GM12878 (cell line): ENCODE results near the gene CS. TPM values are rescaled to one million over a fixed set of nuclear protein-coding genes. Genes with fewer than 3 reads are reported as not detected.
A peak's percentile ranks its signal among the peaks of the same experiment; 100 is the strongest.

Experiments used
- BACH1 ChIP-seq: fragments of 450-650 bp; IDR thresholded peaks from 2 replicates; pipeline ENCODE4 v1.6.1; 2017; ENCODE audit warnings: mild to moderate bottlenecking, borderline replicate concordance
- CBX3 ChIP-seq: fragments of 200-600 bp; sonication (generic); IDR thresholded peaks from 2 replicates; pipeline ENCODE4 v1.6.1; 2016; ENCODE audit warnings: low read depth, borderline replicate concordance
- CREB1 ChIP-seq: IDR thresholded peaks from 2 replicates; pipeline ENCODE4 v1.6.1; 2012; ENCODE audit warnings: low read depth, mild to moderate bottlenecking, inconsistent platforms
- CTCF ChIP-seq, 3 experiments: IDR thresholded peaks in 2 of 3; conservative IDR thresholded peaks in 1 of 3; 2 replicates each; pipeline ENCODE4 v1.5.1; 2011; ENCODE audit warnings: low read depth in 3 of 3, low read length in 3 of 3, mild to moderate bottlenecking in 3 of 3, control low read depth in 2 of 3, moderate library complexity in 2 of 3, inconsistent platforms in 1 of 3, mixed read lengths in 1 of 3; ENCODE audit not compliant: control insufficient read depth in 2 of 3, insufficient read depth in 1 of 3; ENCODE audit errors: extremely low read depth in 1 of 3
- CUX1 ChIP-seq: IDR thresholded peaks from 2 replicates; pipeline ENCODE4 v1.6.1; 2012; ENCODE audit warnings: improper control_type of control experiment, low read depth, low read length; ENCODE audit not compliant: insufficient replicate concordance
- RCOR1 ChIP-seq: conservative IDR thresholded peaks from 2 replicates; pipeline ENCODE4 v1.6.1; 2012; ENCODE audit warnings: low read depth, low read length, improper control_type of control experiment
- RELA ChIP-seq: fragments of 450-650 bp; IDR thresholded peaks from 2 replicates; pipeline ENCODE4 v1.8.0; 2014; ENCODE audit warnings: borderline replicate concordance; ENCODE audit not compliant: partially characterized antibody
- SREBF2 ChIP-seq: IDR thresholded peaks from 2 replicates; pipeline ENCODE4 v1.6.1; 2012; ENCODE audit warnings: mild to moderate bottlenecking, low read length
- SUPT20H ChIP-seq: IDR thresholded peaks from 2 replicates; pipeline ENCODE4 v1.6.1; 2011; ENCODE audit warnings: low read depth, mild to moderate bottlenecking, low read length, moderate library complexity, borderline replicate concordance; ENCODE audit not compliant: control insufficient read depth
- polyA plus RNA-seq, 11 experiments: library from polyadenylated mRNA; depleted of rRNA in 4 of 11; unstranded in 6 of 11; stranded (reverse) in 5 of 11; fragments of >200 nt; fragmentation: Nextera tagmentation in 4 of 11; fragmentation: Illumina TruSeq in 1 of 11; extraction: Ambion mirVana in 4 of 11; extraction: Trizol in 1 of 11; gene quantifications; 1 replicate in 1 of 11; 2 replicates in 10 of 11; pipeline versions ENCODE4 v1.2.1 to v1.2.3, GENCODE V29; 2011 to 2016; ENCODE audit warnings: inconsistent platforms in 2 of 11, missing spikeins in 2 of 11, low read depth in 1 of 11
- total RNA-seq, 4 experiments: library from RNA; depleted of rRNA in 3 of 4; stranded (reverse); fragments of >200 nt in 3 of 4; fragmentation: Illumina TruSeq in 1 of 4; extraction: Trizol in 1 of 4; gene quantifications; 2 replicates each; pipeline versions ENCODE4 v1.2.1 to v1.2.3, GENCODE V29; 2013 to 2021
- TF ChIP-seq, protein P1 (sequence below): fragments of 450-650 bp; IDR thresholded peaks from 2 replicates; pipeline ENCODE4 v1.6.1; 2017; ENCODE audit warnings: mild to moderate bottlenecking, moderate library complexity
- TF ChIP-seq, protein P2 (sequence below): fragments of 150-350 bp; IDR thresholded peaks from 2 replicates; pipeline ENCODE4 v1.6.1; 2014; ENCODE audit warnings: mild to moderate bottlenecking, low read depth, low read length
- TF ChIP-seq, protein P3 (sequence below): IDR thresholded peaks from 2 replicates; pipeline ENCODE4 v1.6.1; 2011; ENCODE audit warnings: low read depth, mild to moderate bottlenecking, low read length, moderate library complexity, borderline replicate concordance; ENCODE audit errors: extremely low read depth

Gene CS
- total and polyA plus RNA-seq, 10 of the 15 experiments (the other 5 are each of a cell fraction or from before 2014, with no cell fraction given): 64.9 to 276 (median 139) TPM

GRCh38 chr12:56258068-56258819, 41.9 kb downstream of the CS start, which contains the start of gene ANKRD52 (continued):
- TF ChIP-seq, protein P1, sequence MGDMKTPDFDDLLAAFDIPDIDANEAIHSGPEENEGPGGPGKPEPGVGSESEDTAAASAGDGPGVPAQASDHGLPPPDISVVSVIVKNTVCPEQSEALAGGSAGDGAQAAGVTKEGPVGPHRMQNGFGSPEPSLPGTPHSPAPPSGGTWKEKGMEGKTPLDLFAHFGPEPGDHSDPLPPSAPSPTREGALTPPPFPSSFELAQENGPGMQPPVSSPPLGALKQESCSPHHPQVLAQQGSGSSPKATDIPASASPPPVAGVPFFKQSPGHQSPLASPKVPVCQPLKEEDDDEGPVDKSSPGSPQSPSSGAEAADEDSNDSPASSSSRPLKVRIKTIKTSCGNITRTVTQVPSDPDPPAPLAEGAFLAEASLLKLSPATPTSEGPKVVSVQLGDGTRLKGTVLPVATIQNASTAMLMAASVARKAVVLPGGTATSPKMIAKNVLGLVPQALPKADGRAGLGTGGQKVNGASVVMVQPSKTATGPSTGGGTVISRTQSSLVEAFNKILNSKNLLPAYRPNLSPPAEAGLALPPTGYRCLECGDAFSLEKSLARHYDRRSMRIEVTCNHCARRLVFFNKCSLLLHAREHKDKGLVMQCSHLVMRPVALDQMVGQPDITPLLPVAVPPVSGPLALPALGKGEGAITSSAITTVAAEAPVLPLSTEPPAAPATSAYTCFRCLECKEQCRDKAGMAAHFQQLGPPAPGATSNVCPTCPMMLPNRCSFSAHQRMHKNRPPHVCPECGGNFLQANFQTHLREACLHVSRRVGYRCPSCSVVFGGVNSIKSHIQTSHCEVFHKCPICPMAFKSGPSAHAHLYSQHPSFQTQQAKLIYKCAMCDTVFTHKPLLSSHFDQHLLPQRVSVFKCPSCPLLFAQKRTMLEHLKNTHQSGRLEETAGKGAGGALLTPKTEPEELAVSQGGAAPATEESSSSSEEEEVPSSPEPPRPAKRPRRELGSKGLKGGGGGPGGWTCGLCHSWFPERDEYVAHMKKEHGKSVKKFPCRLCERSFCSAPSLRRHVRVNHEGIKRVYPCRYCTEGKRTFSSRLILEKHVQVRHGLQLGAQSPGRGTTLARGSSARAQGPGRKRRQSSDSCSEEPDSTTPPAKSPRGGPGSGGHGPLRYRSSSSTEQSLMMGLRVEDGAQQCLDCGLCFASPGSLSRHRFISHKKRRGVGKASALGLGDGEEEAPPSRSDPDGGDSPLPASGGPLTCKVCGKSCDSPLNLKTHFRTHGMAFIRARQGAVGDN: peak; percentile 70; the same call in 1 of the 2 replicates
- TF ChIP-seq SUPT20H (no peak), CUX1 (no peak), SREBF2 (no peak), BACH1 (peak; percentile 94), CREB1 (0 out of 2 replicates have a peak, but pooled peaks have one; percentile 39), RELA (no peak), CBX3 (no peak), RCOR1 (no peak), CTCF (IDR thresholded peaks at IDR 0.05 in 2 of 3, conservative IDR thresholded peaks at IDR 0.05 in 1 of 3; ENCODE audit: control insufficient read depth in 2 of 3, extremely low read depth in 1 of 3, insufficient read depth in 1 of 3, low read depth in 3 of 3, low read length in 3 of 3) (peak; percentile 54 to 84 (median 57); a peak in 5 of 6 replicates)
- TF ChIP-seq, protein P2, sequence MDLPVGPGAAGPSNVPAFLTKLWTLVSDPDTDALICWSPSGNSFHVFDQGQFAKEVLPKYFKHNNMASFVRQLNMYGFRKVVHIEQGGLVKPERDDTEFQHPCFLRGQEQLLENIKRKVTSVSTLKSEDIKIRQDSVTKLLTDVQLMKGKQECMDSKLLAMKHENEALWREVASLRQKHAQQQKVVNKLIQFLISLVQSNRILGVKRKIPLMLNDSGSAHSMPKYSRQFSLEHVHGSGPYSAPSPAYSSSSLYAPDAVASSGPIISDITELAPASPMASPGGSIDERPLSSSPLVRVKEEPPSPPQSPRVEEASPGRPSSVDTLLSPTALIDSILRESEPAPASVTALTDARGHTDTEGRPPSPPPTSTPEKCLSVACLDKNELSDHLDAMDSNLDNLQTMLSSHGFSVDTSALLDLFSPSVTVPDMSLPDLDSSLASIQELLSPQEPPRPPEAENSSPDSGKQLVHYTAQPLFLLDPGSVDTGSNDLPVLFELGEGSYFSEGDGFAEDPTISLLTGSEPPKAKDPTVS: no peak
- TF ChIP-seq, protein P3, sequence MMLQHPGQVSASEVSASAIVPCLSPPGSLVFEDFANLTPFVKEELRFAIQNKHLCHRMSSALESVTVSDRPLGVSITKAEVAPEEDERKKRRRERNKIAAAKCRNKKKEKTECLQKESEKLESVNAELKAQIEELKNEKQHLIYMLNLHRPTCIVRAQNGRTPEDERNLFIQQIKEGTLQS: no peak
